MM.1S (cell line): ENCODE data around the gene BPIFB1.

Source experiments
- CTCF ChIP-seq: fragments of 300-600 bp; sonication (generic); IDR thresholded peaks from 2 replicates; pipeline ENCODE4 v1.5.1; 2016; ENCODE audit warnings: antibody characterized with exemption, low read length, mixed read lengths
- EZH2 ChIP-seq: fragments of 300-600 bp; sonication (generic); optimal IDR thresholded peaks from 2 replicates; pipeline ENCODE3; 2017; ENCODE audit warnings: low read depth, mild to moderate bottlenecking, antibody characterized with exemption, low read length, mixed read lengths

GRCh38 chr20:33328157-33329137 is 45.4 kb downstream of the BPIFB1 start:
- TF ChIP-seq CTCF = no peak
- no peak for TF ChIP-seq EZH2
